Ovary (tissue), 3 donors: ENCODE measurements around the gene OPCML.

Source experiments
- EP300 ChIP-seq: sonication (generic); formaldehyde crosslinking; IDR thresholded peaks from one replicate; pipeline ENCODE4 v1.6.1; 2017; ENCODE audit warnings: antibody characterized with exemption
- POLR2A ChIP-seq: fragments of 450-650 bp; IDR thresholded peaks from one replicate; pipeline ENCODE4 v1.6.1; 2017; ENCODE audit warnings: antibody characterized with exemption, mild to moderate bottlenecking, moderate library complexity
- TF ChIP-seq, protein P1 (sequence below), 3 donors: fragments of 450-650 bp in 2 of 3; fragments of 200-600 bp in 1 of 3; IDR thresholded peaks; one replicate each; pipeline versions ENCODE4 v1.5.1 to v1.8.0; 2016 to 2022; ENCODE audit warnings: antibody characterized with exemption in 3 of 3, mild to moderate bottlenecking in 1 of 3
- donor health status: DM: no; HTN: no; CAD: no.

GRCh38 chr11:133477251-133477625, 55.1 kb downstream of the OPCML start:
- TF ChIP-seq, protein P1, sequence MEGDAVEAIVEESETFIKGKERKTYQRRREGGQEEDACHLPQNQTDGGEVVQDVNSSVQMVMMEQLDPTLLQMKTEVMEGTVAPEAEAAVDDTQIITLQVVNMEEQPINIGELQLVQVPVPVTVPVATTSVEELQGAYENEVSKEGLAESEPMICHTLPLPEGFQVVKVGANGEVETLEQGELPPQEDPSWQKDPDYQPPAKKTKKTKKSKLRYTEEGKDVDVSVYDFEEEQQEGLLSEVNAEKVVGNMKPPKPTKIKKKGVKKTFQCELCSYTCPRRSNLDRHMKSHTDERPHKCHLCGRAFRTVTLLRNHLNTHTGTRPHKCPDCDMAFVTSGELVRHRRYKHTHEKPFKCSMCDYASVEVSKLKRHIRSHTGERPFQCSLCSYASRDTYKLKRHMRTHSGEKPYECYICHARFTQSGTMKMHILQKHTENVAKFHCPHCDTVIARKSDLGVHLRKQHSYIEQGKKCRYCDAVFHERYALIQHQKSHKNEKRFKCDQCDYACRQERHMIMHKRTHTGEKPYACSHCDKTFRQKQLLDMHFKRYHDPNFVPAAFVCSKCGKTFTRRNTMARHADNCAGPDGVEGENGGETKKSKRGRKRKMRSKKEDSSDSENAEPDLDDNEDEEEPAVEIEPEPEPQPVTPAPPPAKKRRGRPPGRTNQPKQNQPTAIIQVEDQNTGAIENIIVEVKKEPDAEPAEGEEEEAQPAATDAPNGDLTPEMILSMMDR (IDR thresholded peaks at IDR 0.05) = no peak
- TF ChIP-seq EP300 (no peak), POLR2A (no peak)
